Tibial nerve (tissue), 4 donors: ENCODE results near the gene PARD6G. TPM values are rescaled to one million over a fixed set of nuclear protein-coding genes. Genes with fewer than 3 reads are reported as not detected.

Experiments
- DNase-seq, 2 donors: peaks; one replicate each; pipeline ENCODE4 v3.0.0-alpha.2; 2019; ENCODE audit warnings: low spot score in 2 of 2
- H3K27ac ChIP-seq, 4 donors: fragments of 200-600 bp; sonication (generic) in 3 of 4; one replicate each; pipeline ENCODE4 v1.5.1; 2017 to 2019; ENCODE audit warnings: mild to moderate bottlenecking in 1 of 4
- H3K27me3 ChIP-seq, 2 donors: fragments of 200-600 bp; sonication (generic) in 1 of 2; one replicate each; pipeline versions ENCODE4 v1.5.1 to v1.6.0; 2017 to 2019
- H3K36me3 ChIP-seq, 3 donors: fragments of 200-600 bp; sonication (generic); one replicate each; pipeline ENCODE4 v1.5.1; 2018 to 2019
- H3K4me1 ChIP-seq, 4 donors: fragments of 200-600 bp; sonication (generic) in 3 of 4; one replicate each; pipeline ENCODE4 v1.5.1; 2017 to 2019
- H3K4me3 ChIP-seq, 4 donors: fragments of 200-600 bp; sonication (generic) in 3 of 4; one replicate each; pipeline ENCODE4 v1.5.1; 2017 to 2019; ENCODE audit warnings: mild to moderate bottlenecking in 1 of 4, moderate library complexity in 1 of 4
- H3K9me3 ChIP-seq, 4 donors: fragments of 200-600 bp; sonication (generic) in 3 of 4; one replicate each; pipeline ENCODE4 v1.5.1; 2017 to 2019
- CTCF ChIP-seq, 5 experiments: fragments of 200-600 bp in 3 of 5; fragments of 450-650 bp in 2 of 5; sonication (generic) in 3 of 5; IDR thresholded peaks; one replicate each; pipeline ENCODE4 v1.5.1; 2016 to 2019; ENCODE audit warnings: antibody characterized with exemption in 5 of 5, mild to moderate bottlenecking in 3 of 5, moderate library complexity in 2 of 5
- EP300 ChIP-seq, 2 donors: sonication (generic); formaldehyde crosslinking; IDR thresholded peaks; one replicate each; pipeline ENCODE4 v1.6.1; 2017; ENCODE audit warnings: antibody characterized with exemption in 2 of 2, mild to moderate bottlenecking in 1 of 2
- POLR2A ChIP-seq, 2 donors: fragments of 450-650 bp; IDR thresholded peaks; one replicate each; pipeline ENCODE4 v1.6.1; 2017; ENCODE audit warnings: antibody characterized with exemption in 2 of 2, mild to moderate bottlenecking in 2 of 2, moderate library complexity in 2 of 2
- WGBS, 2 donors: methylation state at CpG; one replicate each; pipeline ENCODE4 v1.1.5; 2018; 5-methylcytosine and 5-hydroxymethylcytosine counted together
- total RNA-seq, 4 donors: library from RNA; depleted of rRNA; stranded (reverse); fragments of >200 nt; gene quantifications; one replicate each; pipeline ENCODE4 v1.1.0, GENCODE V29; 2016

Gene PARD6G
- total RNA-seq, 4 donors from 2014 or later: 10.2 to 10.7 (median 10.4) TPM

- Histone ChIP-seq H3K4me3 (no peak overlapping the region), H3K4me1 (peaks cover 0 to 35% (median 6%) of the 10 kb centered on the region in 4 donors), H3K36me3 (no peaks in the 10 kb centered on the region), H3K27ac (no peak overlapping the region), H3K9me3 (no peaks in the 10 kb centered on the region), H3K27me3 (no peaks in the 10 kb centered on the region)
- 88 to 89% methylated on average over 30 of the region's 30 CpGs for WGBS, 2 donors
- no peak for DNase-seq
- TF ChIP-seq EP300 (IDR thresholded peaks at IDR 0.05): no peak
- TF ChIP-seq CTCF (IDR thresholded peaks at IDR 0.05): no peak
- no peak for TF ChIP-seq POLR2A (IDR thresholded peaks at IDR 0.05)
Observed at GRCh38 chr18:80178935-80179818, 68.1 kb downstream of the PARD6G start.

GRCh38 chr18:80177128-80177527, 70.2 kb downstream of the PARD6G start:
- TF ChIP-seq POLR2A (IDR thresholded peaks at IDR 0.05): no peak
- no peak for TF ChIP-seq EP300 (IDR thresholded peaks at IDR 0.05)
- TF ChIP-seq CTCF (IDR thresholded peaks at IDR 0.05): no peak
- peaks cover 0 to 22% (median 3%) of the 10 kb centered on the region in 4 donors for H3K4me1 ChIP-seq
- no peak for DNase-seq
- H3K9me3 ChIP-seq: no peaks in the 10 kb centered on the region
- H3K4me3 ChIP-seq: no peak overlapping the region
- no peak overlapping the region for H3K27ac ChIP-seq
- H3K27me3 ChIP-seq: no peaks in the 10 kb centered on the region
- WGBS, 2 donors: 93 to 97% methylated on average over 8 of the region's 8 CpGs
- H3K36me3 ChIP-seq: no peaks in the 10 kb centered on the region

GRCh38 chr18:80176334-80177073, 70.8 kb downstream of the PARD6G start:
- no peak for DNase-seq
- Histone ChIP-seq H3K9me3 (no peaks in the 10 kb centered on the region), H3K4me3 (no peak overlapping the region), H3K36me3 (no peaks in the 10 kb centered on the region), H3K27ac (no peak overlapping the region), H3K4me1 (peaks cover 0 to 21% (median 0%) of the 10 kb centered on the region in 4 donors), H3K27me3 (no peaks in the 10 kb centered on the region)
- 44 to 53% methylated on average over 17 of the region's 17 CpGs for WGBS, 2 donors
- TF ChIP-seq CTCF (IDR thresholded peaks at IDR 0.05) (no peak), EP300 (IDR thresholded peaks at IDR 0.05) (no peak), POLR2A (IDR thresholded peaks at IDR 0.05) (no peak)

GRCh38 chr18:80175451-80176204, 71.7 kb downstream of the PARD6G start:
- WGBS, 2 donors: 78 to 80% methylated on average over 18 of the region's 18 CpGs
- Histone ChIP-seq H3K27ac (no peak overlapping the region), H3K4me3 (no peak overlapping the region), H3K36me3 (no peaks in the 10 kb centered on the region), H3K4me1 (peaks cover 0 to 22% (median 0%) of the 10 kb centered on the region in 4 donors), H3K9me3 (no peaks in the 10 kb centered on the region), H3K27me3 (no peaks in the 10 kb centered on the region)
- TF ChIP-seq EP300 (IDR thresholded peaks at IDR 0.05) (no peak), CTCF (IDR thresholded peaks at IDR 0.05) (no peak), POLR2A (IDR thresholded peaks at IDR 0.05) (no peak)
- DNase-seq: no peak
